ENCODE results near the gene ST3GAL5.

ST3GAL5 gene

DNA sequence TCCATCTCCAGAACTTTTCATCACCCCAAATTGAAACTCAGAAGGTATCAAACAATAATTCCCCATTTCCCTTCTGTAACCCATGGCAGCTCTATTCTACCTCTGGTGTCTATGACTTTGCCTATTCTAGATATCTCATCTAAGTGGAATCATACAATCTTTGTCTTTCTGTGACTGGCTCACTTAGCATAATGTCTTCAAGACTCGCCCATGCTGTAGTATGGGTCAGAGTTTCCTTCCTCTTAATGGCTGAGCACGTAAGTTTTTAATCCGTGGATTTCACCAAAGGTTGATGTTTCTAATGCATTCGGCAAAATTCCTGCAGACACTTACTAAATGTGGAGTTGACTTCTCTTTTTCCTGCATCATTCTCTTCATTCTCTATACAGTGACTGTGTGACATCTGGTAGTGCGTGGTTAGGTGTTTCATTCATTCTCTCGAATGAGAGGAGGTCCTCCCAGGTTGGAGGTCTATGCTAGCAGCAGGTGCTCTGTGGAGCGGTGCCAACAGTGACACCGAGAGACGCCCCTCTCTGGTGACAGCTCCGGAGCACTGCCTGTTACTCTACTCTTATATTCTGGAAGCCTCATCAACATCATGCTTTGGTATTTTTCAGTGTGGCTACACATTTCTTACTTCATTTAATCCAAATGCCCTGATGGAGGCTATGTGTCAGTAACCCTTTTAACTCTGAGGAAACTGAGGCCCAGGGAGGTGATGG, 84.9 kb downstream of the ST3GAL5 start:
- DNase-seq: no peak

DNA sequence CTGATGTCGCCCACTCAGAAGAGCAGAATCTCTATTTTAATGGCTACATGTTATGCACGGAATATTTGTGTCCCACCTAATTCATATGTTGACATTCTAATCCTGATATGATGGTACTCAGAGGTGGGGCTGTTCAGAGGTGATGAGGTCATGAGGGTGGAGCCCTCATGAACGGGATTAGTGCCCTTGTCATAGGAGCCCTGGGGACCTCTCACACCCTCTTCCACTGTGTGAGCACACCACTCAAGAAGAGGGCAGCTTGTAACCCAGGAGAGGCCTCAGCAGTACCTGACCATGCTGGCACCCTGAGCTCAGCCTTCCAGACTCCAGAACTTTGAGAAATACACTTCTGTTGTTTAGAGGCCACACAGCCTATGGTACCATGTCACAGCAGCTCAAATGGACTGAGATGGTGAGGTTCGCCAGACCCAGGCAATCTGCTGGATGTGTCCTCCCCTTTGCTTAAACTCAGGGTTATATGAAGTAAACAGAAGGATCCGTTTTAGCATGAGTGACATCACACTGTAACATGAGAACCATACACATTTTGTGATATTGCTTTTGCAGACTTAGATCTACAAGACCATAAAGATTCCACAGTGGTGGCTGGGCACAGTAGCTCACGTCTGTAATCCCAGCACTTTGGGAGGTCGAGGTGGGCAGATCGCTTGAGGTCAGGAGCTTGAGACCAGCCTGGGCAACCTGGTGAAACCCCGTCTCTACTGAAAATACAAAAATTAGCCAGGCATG, 86.3 kb downstream of the ST3GAL5 start:
- no peak for DNase-seq

DNA sequence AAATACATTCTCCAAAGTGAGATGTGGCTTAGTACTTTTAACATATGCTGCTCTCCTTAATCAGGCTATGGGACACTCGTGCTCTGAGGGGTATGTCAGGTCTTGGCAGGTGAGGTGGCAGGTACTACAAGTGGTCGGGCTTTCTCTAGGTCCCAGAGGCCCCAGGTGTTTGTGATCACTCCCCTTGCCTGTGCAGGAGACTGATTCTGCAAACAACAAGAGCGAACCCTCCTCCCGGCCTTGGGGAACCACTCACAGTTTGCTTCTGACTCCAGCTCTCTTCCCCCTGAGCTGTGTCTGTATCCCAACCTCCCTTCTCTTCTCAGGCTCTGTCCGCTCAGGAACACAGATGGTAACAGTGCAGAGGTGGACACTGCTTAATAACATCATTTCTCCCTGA, 86.9 kb downstream of the ST3GAL5 start:
- no peak for DNase-seq

GRCh38 chr2:85800586-85800985, 88.2 kb downstream of the ST3GAL5 start:
- no peak for DNase-seq

DNA sequence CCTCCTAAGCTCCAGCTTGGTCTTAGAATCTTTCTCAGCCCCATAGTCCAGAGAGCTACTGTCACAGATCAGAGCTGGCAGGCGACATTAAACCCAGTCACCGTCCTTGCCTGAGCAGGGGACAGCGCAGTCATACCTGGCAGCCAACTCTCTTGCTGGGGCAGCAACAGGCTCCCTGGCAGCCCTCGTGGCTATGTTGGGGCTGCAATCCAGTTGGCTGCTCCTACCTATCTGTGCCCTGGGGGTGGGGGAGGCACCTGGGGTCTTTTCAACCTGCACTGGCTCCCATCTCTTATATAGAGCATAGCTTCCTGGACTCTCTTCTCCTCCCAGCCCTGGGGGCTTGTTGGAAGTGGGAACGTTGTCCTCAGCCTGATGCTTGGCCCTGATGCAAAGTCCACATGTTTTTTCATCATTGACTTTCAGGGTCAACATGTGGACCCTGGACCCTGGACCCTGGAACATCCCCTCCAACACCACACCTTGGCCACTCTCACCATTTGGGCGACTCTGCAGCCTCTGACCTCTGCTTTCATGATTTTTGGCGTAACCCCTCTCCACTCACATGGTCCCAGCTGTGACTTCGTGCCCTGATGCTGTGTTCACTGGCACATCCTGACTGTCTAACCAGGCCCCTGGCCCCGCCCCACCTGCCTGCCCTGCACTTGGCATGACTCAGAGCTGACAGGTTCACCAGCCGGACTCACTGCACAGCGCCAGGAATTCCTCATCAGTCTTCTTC, 89.4 kb downstream of the ST3GAL5 start:
- DNase-seq: no peak

- DNase-seq: no peak
Observed at GRCh38 chr2:85797921-85798320, 90.9 kb downstream of the ST3GAL5 start.

DNA sequence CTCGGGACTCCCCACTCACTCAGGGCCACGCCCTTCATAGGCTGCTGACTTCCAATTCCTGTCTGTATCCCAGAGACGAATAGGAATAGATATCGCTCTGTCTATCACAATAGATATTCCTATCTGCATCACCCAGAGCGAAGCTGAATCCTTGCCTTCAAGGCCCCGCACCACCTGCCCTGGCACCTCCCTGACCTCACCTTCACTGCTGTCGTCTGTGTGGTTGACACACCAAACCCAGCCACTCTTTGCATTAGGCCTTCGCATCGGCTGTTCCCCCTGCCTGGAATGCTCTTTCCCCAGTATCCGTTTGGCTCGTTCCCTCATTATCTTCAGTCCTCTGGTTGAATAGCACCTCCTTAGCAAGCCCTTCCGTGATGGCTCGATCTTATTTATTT, 91.5 kb downstream of the ST3GAL5 start:
- no peak for DNase-seq

- no peak for DNase-seq
Observed at GRCh38 chr2:85796341-85797262, 92.2 kb downstream of the ST3GAL5 start.

DNA sequence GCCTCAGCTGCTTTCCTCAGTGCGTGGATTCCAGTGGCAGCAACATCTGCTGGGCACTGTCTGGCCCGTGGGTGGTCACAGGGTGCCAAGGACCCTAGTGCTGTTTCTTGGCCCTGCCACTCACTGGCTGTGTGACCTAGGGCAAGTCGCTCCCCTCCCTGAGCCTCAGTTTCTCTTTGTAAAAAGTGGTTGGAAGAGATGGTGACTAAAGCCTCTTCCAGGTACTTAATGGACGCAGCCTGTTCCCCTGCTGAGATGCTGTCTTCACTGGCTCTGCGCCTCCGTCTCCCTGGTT, 92.8 kb downstream of the ST3GAL5 start:
- DNase-seq: no peak

- no peak for DNase-seq
Observed at GRCh38 chr2:85795331-85796045, 93.3 kb downstream of the ST3GAL5 start.

GRCh38 chr2:85794491-85795121, 94.2 kb downstream of the ST3GAL5 start:
- no peak for DNase-seq

DNA sequence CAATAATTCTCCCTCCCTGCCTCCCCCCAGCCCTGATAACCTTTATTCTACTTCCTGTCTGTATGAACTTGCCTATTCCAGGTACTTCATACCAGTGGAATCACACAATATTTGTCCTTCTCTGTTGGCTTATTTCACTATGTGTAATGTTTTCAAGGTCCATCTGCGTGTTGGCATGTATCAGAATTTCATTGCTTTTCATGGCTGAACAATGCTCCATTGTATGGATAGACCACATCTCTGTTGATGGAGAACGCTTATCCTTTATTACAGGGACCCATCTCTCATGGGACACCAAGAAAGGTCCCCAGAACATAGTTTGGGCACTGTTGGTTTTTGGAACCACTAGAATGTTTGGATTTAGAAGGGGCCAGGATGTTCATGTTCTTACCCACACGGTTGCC, 94.8 kb downstream of the ST3GAL5 start:
- DNase-seq: no peak

GRCh38 chr2:85793584-85793983, 95.2 kb downstream of the ST3GAL5 start:
- DNase-seq: no peak

- no peak for DNase-seq
Observed at GRCh38 chr2:85792783-85793441, 95.9 kb downstream of the ST3GAL5 start.

DNA sequence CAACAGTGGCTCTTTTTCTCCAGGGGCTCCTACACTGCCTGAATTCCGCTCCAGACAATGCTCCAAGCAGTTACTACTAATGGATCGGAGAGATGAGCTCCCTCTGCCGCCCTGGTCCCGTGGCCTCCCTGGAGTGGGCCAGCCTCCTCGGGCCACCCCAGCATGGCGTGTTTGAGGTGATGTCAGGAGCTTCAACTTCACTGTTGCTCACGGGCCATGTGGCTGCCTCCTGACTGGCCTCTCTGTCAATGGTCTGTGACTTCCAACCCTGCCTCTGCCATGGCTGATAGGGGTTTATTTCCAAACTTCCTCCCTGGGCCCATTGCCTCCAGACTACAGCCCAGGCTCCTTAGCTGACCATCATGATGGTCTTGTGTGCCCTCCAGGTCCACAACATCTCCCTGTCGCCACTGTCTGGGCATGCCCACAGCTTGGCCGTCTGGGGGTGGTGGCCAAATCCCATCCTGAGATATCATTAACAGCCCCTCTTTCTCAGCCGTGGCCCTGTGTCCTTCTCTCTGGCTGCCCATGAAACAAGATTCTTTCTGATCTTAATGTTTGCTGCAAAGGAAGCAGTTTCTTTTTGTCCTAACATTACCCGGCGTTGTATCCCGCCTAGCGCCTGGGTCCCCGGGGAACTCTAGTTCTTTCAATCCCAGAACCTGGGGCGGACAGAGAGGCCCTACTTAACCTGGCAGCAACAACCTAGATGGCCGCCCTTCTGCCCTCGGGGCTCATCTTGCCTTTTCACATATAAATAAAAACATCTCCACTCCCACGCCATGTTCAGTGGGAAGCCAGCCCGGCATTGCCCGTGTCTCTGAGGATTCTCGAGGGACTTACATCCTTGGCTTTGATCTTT, 96.9 kb downstream of the ST3GAL5 start:
- no peak for DNase-seq

DNA sequence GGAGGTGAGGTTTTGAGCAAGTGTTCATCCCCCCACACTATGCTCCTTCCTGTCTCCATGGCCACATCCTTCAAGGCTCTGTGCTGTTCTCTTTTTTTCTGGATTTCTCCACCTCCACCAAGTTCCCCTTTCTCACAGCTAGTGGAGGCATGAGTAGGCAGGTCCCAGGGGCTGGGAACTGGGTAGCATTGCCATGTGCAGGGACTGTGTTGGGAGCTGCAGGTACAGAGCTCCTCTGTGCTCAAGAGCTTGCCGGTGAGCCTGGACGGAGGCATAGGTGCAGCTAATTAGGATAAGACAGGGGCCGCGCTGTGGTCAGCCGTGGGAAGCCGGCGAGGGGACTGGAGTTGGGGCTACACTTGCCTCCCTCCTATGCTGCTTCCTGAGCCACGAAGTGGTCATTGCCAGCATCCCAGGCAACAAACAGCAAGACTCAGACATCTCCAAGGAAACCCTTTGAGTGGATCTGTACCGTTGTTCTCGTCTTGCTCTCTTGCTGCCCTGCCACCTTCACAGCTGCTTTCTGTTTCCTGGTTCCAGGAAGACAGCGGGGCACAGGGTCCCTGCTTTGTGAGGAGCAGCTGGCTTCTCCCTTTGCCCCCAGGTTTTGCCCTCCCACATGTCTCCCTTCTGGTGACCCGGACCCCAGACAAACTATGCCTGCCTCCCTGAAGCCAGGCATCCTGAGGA, 98.1 kb downstream of the ST3GAL5 start:
- no peak for DNase-seq

GRCh38 chr2:85790032-85790431, 98.8 kb downstream of the ST3GAL5 start:
- DNase-seq: no peak

- no peak for DNase-seq
Observed at GRCh38 chr2:85789271-85789670, 99.5 kb downstream of the ST3GAL5 start.

DNA sequence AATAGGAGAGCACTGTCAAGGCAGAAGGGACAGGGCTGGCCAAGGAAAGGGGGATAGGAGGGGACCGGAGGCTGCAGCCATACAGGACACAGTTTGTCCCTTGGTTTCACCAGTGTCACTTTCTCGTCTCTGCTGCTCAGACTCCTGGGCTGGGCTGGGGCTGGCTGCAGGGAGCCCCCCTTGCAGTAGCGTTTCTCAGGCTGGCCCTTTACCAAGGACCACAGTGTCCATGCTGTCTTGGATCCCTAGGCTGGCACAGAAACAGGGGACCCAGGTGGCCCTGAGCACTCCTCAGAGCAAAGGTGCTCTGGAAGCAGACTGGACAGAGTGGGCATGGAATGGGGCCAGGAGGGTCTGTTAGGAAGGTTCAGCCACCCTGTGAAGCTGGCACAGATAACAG, 100.2 kb downstream of the ST3GAL5 start:
- no peak for DNase-seq

- no peak for DNase-seq
Observed at GRCh38 chr2:85787981-85788340, 100.8 kb downstream of the ST3GAL5 start.

All from CD4-positive, alpha-beta T cell treated with Interleukin-4 for 1 hour (primary cell).